ENCODE data around the gene MICAL1.
A peak's percentile ranks its signal among the peaks of the same experiment; 100 is the strongest.

The MICAL1 gene

DNA sequence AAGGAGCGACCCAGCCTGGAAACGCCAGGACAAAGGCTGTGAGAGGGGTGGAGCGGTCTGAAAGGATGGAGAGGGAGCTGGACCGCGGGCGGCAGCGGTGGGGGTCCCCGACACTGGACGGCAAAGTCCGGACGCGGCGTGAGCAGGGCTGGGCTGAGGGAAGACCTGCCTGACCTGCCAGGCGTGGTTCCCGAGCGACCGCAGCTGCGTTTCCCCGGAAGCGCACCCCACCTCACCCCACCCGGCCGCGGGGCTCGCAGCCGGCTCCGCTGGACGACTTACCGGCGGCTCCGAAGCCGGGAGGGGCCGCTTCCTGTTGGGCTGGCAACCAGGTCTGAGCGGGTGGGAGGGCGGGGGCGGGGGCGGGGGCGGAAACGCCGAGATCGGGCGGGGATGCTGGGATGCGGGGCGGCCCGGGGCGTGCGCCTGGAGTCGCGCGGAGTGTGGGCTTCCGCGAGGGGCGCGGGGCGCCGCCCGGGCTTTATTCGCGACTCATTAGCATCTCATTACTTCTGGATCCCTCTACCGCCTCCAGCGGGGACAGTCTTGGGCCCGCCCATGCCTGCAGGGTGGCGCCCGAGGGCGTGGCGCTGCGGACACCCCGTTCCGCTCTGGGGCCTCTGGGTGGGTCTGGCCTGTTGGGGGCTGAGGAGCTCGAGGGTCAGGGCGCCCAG, at the start of gene MICAL1:
Gene MICAL1, minus strand, starts transcription at position 336 of the 674 bp plus-strand sequence. CDS start 1,576 bp downstream, outside the sequence.
- peak; percentile 61 for ATAC-seq (ENCODE audit: low read depth)
- H3K9me3 Mint-ChIP-seq, result no peaks in the 10 kb centered on the region
- DNase-seq (ENCODE audit: low spot score in 2 of 2), result peak; percentile 80 to 87
- no peaks in the 10 kb centered on the region for H3K27me3 Mint-ChIP-seq
- peaks cover 43% of the 10 kb centered on the region for H3K4me1 Mint-ChIP-seq
- H3K27ac Mint-ChIP-seq, result peak within 1 kb of the TSS; percentile 100
- peaks cover 7% of the 10 kb centered on the region for H3K36me3 Mint-ChIP-seq
- peak within 1 kb of the TSS; percentile 99 for H3K4me3 Mint-ChIP-seq

DNA sequence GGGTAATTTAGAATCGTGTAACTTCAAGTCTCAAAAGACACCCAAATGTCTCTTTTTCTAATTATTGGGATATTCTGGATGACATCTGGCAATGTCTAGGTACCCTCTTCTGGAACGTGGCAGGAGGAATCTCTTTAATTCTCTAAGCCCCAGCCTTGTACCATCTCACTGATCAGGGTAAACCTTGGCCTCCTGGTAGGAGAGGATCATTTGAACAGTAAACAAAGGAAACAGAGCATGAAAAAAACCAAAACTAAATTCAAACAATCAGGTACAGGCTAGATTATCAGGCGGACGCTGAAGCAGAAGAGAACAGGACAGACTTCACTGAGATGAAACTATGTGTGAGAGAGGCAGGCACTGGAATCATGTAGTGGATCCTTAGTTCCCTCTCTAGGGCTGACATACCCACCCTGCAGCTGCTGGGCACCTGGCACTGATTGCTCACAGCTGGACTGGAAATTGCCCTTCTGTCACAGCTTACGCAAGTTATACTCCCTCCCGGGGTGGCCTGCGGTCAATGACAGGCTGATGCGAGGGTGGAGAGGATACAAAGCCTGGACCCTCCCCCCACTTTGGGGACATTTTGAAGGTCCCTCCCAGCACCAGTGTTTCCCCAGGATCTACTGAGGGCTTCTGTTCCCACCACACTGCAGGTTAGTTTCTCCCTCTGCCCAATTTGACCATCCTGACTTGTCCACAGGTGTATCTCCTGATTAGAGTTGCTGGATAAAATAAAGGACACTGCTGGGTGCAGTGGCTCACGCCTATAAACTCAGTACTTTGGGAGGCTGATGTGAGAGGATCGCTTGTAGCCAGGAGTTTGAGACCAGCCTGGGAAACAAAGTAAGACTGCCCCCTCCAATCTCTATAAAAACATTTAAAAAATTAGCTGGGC, 48.0 kb upstream of the MICAL1 start:
- no peaks in the 10 kb centered on the region for H3K27me3 Mint-ChIP-seq
- H3K9me3 Mint-ChIP-seq, result no peaks in the 10 kb centered on the region
- DNase-seq (ENCODE audit: low spot score in 2 of 2), result no peak
- H3K4me1 Mint-ChIP-seq, result no peaks in the 10 kb centered on the region
- no peak overlapping the region for H3K27ac Mint-ChIP-seq
- H3K36me3 Mint-ChIP-seq, result peaks cover 3% of the 10 kb centered on the region
- no peak overlapping the region for H3K4me3 Mint-ChIP-seq
- ATAC-seq (ENCODE audit: low read depth), result no peak

- no peak for ATAC-seq (ENCODE audit: low read depth)
- no peak for DNase-seq (ENCODE audit: low spot score in 2 of 2)
Measured at GRCh38 chr6:109498936-109499335, 43.4 kb upstream of the MICAL1 start.

GRCh38 chr6:109498052-109498451, 42.5 kb upstream of the MICAL1 start:
- peaks cover 12% of the 10 kb centered on the region for H3K4me1 Mint-ChIP-seq
- no peak for ATAC-seq (ENCODE audit: low read depth)
- no peaks in the 10 kb centered on the region for H3K27me3 Mint-ChIP-seq
- H3K36me3 Mint-ChIP-seq, result no peaks in the 10 kb centered on the region
- H3K9me3 Mint-ChIP-seq, result no peaks in the 10 kb centered on the region
- H3K4me3 Mint-ChIP-seq, result no peak overlapping the region
- no peak for DNase-seq (ENCODE audit: low spot score in 2 of 2)
- no peak overlapping the region for H3K27ac Mint-ChIP-seq

More at GRCh38 chr6:109498936-109499335, 43.4 kb upstream of the MICAL1 start:
- H3K36me3 Mint-ChIP-seq, result no peaks in the 10 kb centered on the region
- peaks cover 6% of the 10 kb centered on the region for H3K4me1 Mint-ChIP-seq
- H3K27me3 Mint-ChIP-seq, result no peaks in the 10 kb centered on the region
- no peaks in the 10 kb centered on the region for H3K9me3 Mint-ChIP-seq
- H3K4me3 Mint-ChIP-seq, result no peak overlapping the region
- H3K27ac Mint-ChIP-seq, result no peak overlapping the region

- Mint-ChIP-seq H3K9me3 (no peaks in the 10 kb centered on the region), H3K27me3 (no peaks in the 10 kb centered on the region), H3K4me3 (no peak overlapping the region), H3K4me1 (peaks cover 15% of the 10 kb centered on the region), H3K36me3 (no peaks in the 10 kb centered on the region), H3K27ac (no peak overlapping the region)
- DNase-seq (ENCODE audit: low spot score in 2 of 2) (no peak), ATAC-seq (ENCODE audit: low read depth) (no peak)
Measured at GRCh38 chr6:109496036-109496772, 40.6 kb upstream of the MICAL1 start.

GRCh38 chr6:109493865-109494264, 38.3 kb upstream of the MICAL1 start:
- Mint-ChIP-seq H3K27me3 (no peaks in the 10 kb centered on the region), H3K9me3 (no peaks in the 10 kb centered on the region), H3K36me3 (no peaks in the 10 kb centered on the region), H3K4me1 (peaks cover 16% of the 10 kb centered on the region), H3K27ac (no peak overlapping the region), H3K4me3 (no peak overlapping the region)
- DNase-seq (ENCODE audit: low spot score in 2 of 2), result peak in 1 of 2 donors; percentile 19
- ATAC-seq (ENCODE audit: low read depth), result peak; percentile 99

DNA sequence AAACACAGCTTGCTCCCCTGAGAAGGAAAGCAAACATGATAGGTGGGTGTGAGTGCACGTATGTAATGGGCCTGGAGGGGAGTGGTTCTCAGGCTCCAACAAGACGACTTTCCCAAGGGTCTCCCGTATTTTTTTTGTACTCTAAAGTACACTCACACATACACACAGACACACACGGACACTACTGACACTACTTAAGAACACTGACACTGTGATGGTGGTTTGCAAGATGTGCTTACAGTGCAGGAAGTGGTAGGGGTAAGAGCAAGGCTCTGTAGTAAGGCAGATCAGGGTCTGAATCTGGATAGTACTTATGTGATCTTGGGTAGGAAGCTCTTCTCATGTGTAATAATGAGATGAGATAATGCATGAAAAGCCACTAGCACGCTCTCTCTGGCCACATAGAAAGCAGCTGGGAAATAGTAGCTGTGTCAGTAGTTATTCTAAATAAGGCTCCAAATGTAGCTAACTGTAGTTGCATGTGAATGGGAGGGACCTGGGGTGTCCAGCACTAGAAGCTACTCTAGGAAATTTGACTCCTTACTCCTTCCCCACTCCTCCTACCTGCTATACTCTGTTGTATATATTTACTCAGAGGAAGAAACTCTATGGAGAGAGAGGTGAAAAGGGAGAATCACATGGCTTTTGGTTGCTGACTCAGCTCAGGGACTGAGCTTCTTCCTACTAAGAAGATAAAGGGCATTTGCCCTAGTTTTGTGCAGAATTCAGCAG, 35.8 kb upstream of the MICAL1 start:
- peaks cover 14% of the 10 kb centered on the region for H3K4me1 Mint-ChIP-seq
- no peak for ATAC-seq (ENCODE audit: low read depth)
- no peaks in the 10 kb centered on the region for H3K9me3 Mint-ChIP-seq
- H3K27me3 Mint-ChIP-seq, result no peaks in the 10 kb centered on the region
- H3K36me3 Mint-ChIP-seq, result no peaks in the 10 kb centered on the region
- DNase-seq (ENCODE audit: low spot score in 2 of 2), result no peak
- H3K4me3 Mint-ChIP-seq, result no peak overlapping the region
- H3K27ac Mint-ChIP-seq, result peak overlapping the region; percentile 49

GRCh38 chr6:109490713-109491112, 35.1 kb upstream of the MICAL1 start:
- Mint-ChIP-seq H3K36me3 (no peaks in the 10 kb centered on the region), H3K9me3 (no peaks in the 10 kb centered on the region), H3K27ac (no peak overlapping the region), H3K27me3 (no peaks in the 10 kb centered on the region), H3K4me3 (no peak overlapping the region), H3K4me1 (peaks cover 13% of the 10 kb centered on the region)
- ATAC-seq (ENCODE audit: low read depth) (no peak), DNase-seq (ENCODE audit: low spot score in 2 of 2) (no peak)

GRCh38 chr6:109488001-109488400, 32.4 kb upstream of the MICAL1 start:
- ATAC-seq (ENCODE audit: low read depth) (no peak), DNase-seq (ENCODE audit: low spot score in 2 of 2) (no peak)
- Mint-ChIP-seq H3K4me1 (peaks cover 11% of the 10 kb centered on the region), H3K36me3 (no peaks in the 10 kb centered on the region), H3K9me3 (no peaks in the 10 kb centered on the region), H3K27me3 (no peaks in the 10 kb centered on the region), H3K27ac (no peak overlapping the region), H3K4me3 (no peak overlapping the region)

- H3K27me3 Mint-ChIP-seq, result no peaks in the 10 kb centered on the region
- DNase-seq (ENCODE audit: low spot score in 2 of 2), result no peak
- peaks cover 17% of the 10 kb centered on the region for H3K4me1 Mint-ChIP-seq
- H3K27ac Mint-ChIP-seq, result peak overlapping the region; percentile 4
- peaks cover 9% of the 10 kb centered on the region for H3K36me3 Mint-ChIP-seq
- no peak for ATAC-seq (ENCODE audit: low read depth)
- no peak overlapping the region for H3K4me3 Mint-ChIP-seq
- no peaks in the 10 kb centered on the region for H3K9me3 Mint-ChIP-seq
Measured at GRCh38 chr6:109486068-109486467, 30.5 kb upstream of the MICAL1 start.

GRCh38 chr6:109485266-109485935, 29.8 kb upstream of the MICAL1 start:
- Mint-ChIP-seq H3K9me3 (no peaks in the 10 kb centered on the region), H3K4me1 (peaks cover 20% of the 10 kb centered on the region), H3K4me3 (no peak overlapping the region), H3K27me3 (no peaks in the 10 kb centered on the region), H3K36me3 (peaks cover 11% of the 10 kb centered on the region), H3K27ac (peak overlapping the region; percentile 95)
- DNase-seq (ENCODE audit: low spot score in 2 of 2), result no peak
- ATAC-seq (ENCODE audit: low read depth), result no peak

DNA sequence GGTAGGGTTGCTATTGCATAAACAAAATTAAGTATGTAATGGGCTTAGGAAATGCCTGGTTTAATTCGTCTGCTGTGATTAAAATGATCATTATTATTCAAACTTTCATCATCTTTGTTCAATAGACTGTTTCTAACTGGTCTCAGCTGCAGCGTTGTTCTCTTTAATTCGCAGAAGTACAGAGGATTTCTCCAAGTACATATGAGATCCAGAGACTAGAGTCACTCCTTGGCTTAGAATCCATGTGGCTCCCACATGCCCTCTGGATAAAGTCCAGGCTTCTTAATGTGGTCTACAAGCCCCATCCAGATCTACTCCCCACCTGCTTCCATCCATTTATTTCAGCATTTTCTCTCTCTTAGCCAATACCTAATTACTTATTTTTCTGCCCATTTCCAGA, 28.6 kb upstream of the MICAL1 start:
- Mint-ChIP-seq H3K4me1 (peaks cover 28% of the 10 kb centered on the region), H3K27me3 (no peaks in the 10 kb centered on the region), H3K27ac (peak overlapping the region; percentile 95), H3K9me3 (no peaks in the 10 kb centered on the region), H3K4me3 (peak overlapping the region; percentile 81), H3K36me3 (peaks cover 14% of the 10 kb centered on the region)
- ATAC-seq (ENCODE audit: low read depth) (no peak), DNase-seq (ENCODE audit: low spot score in 2 of 2) (no peak)

DNA sequence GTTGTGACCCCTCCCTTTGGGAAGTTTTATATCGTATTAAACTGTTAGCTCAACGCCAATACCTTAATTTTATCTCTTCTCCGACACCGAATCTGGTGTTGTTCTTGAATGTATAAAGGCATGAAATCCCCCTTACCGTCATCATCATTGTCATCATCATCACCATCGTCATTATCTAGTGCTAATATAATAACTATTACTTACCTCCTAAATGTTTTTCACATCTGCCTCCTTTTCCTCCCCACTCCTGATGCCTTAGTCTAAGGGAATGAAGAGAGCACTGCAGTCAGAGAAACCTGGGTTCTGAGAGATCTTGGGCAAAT, 28.1 kb upstream of the MICAL1 start:
- ATAC-seq (ENCODE audit: low read depth) (peak; percentile 47), DNase-seq (ENCODE audit: low spot score in 2 of 2) (no peak)
- Mint-ChIP-seq H3K4me3 (peak overlapping the region; percentile 81), H3K9me3 (no peaks in the 10 kb centered on the region), H3K36me3 (peaks cover 18% of the 10 kb centered on the region), H3K27me3 (no peaks in the 10 kb centered on the region), H3K4me1 (peaks cover 33% of the 10 kb centered on the region), H3K27ac (peak overlapping the region; percentile 95)
